Measurements from ENCODE around the gene SOX8. TPM values are rescaled to one million over a fixed set of nuclear protein-coding genes. Genes with fewer than 3 reads are reported as not detected.

The SOX8 gene
- total RNA-seq (under 1 TPM; 0.08 to 0.48 (median 0.32) TPM), polyA plus RNA-seq (under 1 TPM; 0.25 to 0.52 TPM)
- long read RNA-seq, donor 1: 0 reads
- long read RNA-seq, donor 2, partial matches to known transcripts: 0 of 4 reads
- long read RNA-seq, donor 2, other reads (novel, unspliced or antisense): 0 of 4 reads
- long read RNA-seq, donor 3, full-length matches to known transcripts: 2 of 5 reads
- long read RNA-seq, donor 3, partial matches to known transcripts: 3 of 5 reads
- long read RNA-seq, donor 3, other reads (novel, unspliced or antisense): 0 of 5 reads

- WGBS, 3 donors: 0 to 1% (median 1%) methylated on average over 31 to 80 of the region's 80 CpGs
- Histone ChIP-seq H3K4me1 (ENCODE audit: insufficient read depth) (peaks cover 15% of the 10 kb centered on the region), H3K27ac (no peak within 1 kb of the TSS), H3K4me3 (peak within 1 kb of the TSS; percentile 36), H3K9me3 (no peaks in the 10 kb centered on the region), H3K27me3 (peaks cover 16% of the 10 kb centered on the region), H3K36me3 (no peaks in the 10 kb centered on the region)
- TF ChIP-seq EP300 (IDR thresholded peaks at IDR 0.05) (no peak), CTCF (IDR thresholded peaks at IDR 0.05) (no peak), POLR2A (IDR thresholded peaks at IDR 0.05) (no peak)
- no peak for DNase-seq
- intact Hi-C loops (cut with DNase I): no loop called here
Observed at GRCh38 chr16:981695-982144, at the start of gene SOX8. TSS of gene SOX8 (plus strand) at chr16:981770. CDS start at chr16:981923, 153 bp downstream.

- DNase-seq: no peak
- no peaks in the 10 kb centered on the region for H3K9me3 ChIP-seq
- 86 to 90% (median 89%) methylated on average over 21 of the region's 21 CpGs for WGBS, 3 donors
- H3K27ac ChIP-seq: no peak overlapping the region
- H3K4me3 ChIP-seq: no peak overlapping the region
- H3K27me3 ChIP-seq: no peaks in the 10 kb centered on the region
- H3K4me1 ChIP-seq (ENCODE audit: insufficient read depth): no peaks in the 10 kb centered on the region
- no peak for TF ChIP-seq CTCF (IDR thresholded peaks at IDR 0.05)
- TF ChIP-seq POLR2A (IDR thresholded peaks at IDR 0.05): no peak
- TF ChIP-seq EP300 (IDR thresholded peaks at IDR 0.05): no peak
- no peaks in the 10 kb centered on the region for H3K36me3 ChIP-seq
- intact Hi-C loops (cut with DNase I): no loop called here
Observed at GRCh38 chr16:932831-933330, 48.7 kb upstream of the SOX8 start.

- DNase-seq: no peak
Observed at GRCh38 chr16:933581-933980, 48.0 kb upstream of the SOX8 start.

GRCh38 chr16:934178-934577 is 47.4 kb upstream of the SOX8 start:
- 93 to 94% (median 93%) methylated on average over 10 of the region's 10 CpGs for WGBS, 3 donors
- Histone ChIP-seq H3K4me3 (no peak overlapping the region), H3K27me3 (no peaks in the 10 kb centered on the region), H3K9me3 (no peaks in the 10 kb centered on the region), H3K27ac (no peak overlapping the region), H3K36me3 (no peaks in the 10 kb centered on the region), H3K4me1 (ENCODE audit: insufficient read depth) (no peaks in the 10 kb centered on the region)
- intact Hi-C loops (cut with DNase I): no loop called here
- no peak for DNase-seq
- TF ChIP-seq CTCF (IDR thresholded peaks at IDR 0.05): no peak

More at GRCh38 chr16:933581-933980, 48.0 kb upstream of the SOX8 start:
- Histone ChIP-seq H3K27me3 (no peaks in the 10 kb centered on the region), H3K4me3 (no peak overlapping the region), H3K9me3 (no peaks in the 10 kb centered on the region), H3K36me3 (no peaks in the 10 kb centered on the region), H3K27ac (no peak overlapping the region), H3K4me1 (ENCODE audit: insufficient read depth) (no peaks in the 10 kb centered on the region)
- no peak for TF ChIP-seq POLR2A (IDR thresholded peaks at IDR 0.05)
- TF ChIP-seq EP300 (IDR thresholded peaks at IDR 0.05): no peak
- TF ChIP-seq CTCF (IDR thresholded peaks at IDR 0.05): no peak
- WGBS, 3 donors: 93 to 95% (median 93%) methylated on average over 15 of the region's 15 CpGs
- intact Hi-C loops (cut with DNase I): no loop called here
